Measurements from ENCODE around the gene RAPGEF4.

DNA sequence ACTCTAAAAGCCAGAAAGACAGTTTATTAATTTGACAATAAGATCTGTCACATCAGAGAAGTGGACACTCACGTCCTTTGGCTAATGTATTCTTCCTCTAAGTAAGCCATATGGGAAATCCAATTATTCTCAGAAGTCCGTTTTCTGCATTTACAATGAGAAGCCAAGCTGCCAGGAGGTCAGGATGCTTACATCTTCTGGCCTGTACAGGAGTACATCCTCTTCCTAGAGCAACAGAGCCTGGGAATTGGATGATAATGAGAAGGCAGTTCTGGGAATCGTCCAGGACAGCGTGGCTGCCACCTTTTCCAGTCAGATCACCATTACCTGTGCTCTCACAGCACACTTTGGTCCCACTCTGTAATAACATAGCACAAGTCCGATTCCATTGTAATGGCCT is 5.2 kb downstream of the RAPGEF4 start:
- TF ChIP-seq MAFF (IDR thresholded peaks at IDR 0.05; ENCODE audit: low read depth, low read length) = no peak
- TF ChIP-seq YEATS2 (CRISPR knock-in tag; IDR thresholded peaks at IDR 0.05; ENCODE audit: borderline replicate concordance) = no peak

All from HepG2 (cell line).